HG02840 (cell line): ENCODE data around the gene FLT3.
"Not testable (repeated sequence)": the region's sequence is repeated elsewhere in the genome, so short reads cannot be mapped to it uniquely, and the experiment has no call there.

Source experiments
- ATAC-seq: cut with Tn5 transposase; IDR thresholded peaks from one replicate; pipeline ENCODE4 v1.9.1; 2021; ENCODE audit warnings: mild to moderate bottlenecking, moderate library complexity, moderate number of reproducible peaks; ENCODE audit not compliant: unreplicated experiment, low FRiP score

FLT3 gene

GRCh38 chr13:28046981-28047380 lies 53.4 kb downstream of the FLT3 start:
- ATAC-seq = no peak

DNA sequence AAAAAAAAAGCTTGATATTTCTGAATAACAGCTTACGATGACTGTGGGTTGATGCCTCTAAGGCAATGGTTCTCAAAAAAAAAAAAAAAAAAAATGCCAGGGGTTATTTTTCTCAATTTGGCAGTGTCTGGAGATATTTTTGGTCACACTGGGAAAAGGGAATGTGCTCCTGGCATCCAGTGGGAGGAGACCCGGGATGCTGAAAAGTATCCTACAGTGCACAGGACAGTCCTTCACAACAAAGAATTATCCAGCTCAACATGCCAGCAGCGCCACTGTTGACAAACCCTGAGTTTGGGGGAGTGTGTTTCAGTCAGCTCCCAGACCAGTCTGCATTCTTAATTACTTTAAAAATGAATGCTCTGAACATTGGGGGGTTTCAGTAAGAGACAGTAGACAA lies 54.5 kb downstream of the FLT3 start:
- no peak for ATAC-seq

DNA sequence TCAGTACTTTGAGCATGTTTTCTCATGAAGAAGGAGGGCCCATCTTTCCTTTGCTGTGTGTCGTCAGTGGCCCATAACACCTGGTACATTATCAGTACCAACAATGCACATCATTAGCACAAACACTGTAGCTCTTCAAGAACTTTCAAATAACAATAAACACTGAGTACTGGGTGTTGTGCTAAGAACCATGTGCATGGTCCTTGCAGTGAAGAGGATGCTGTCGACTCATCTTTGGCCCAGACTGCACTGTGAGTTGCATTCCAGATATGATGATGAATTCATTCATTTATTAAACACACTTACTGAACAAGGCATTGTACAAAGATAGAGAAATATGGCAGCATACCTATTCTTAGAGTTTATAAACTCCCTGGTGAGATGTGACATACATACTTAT lies 55.8 kb downstream of the FLT3 start:
- no peak for ATAC-seq

DNA sequence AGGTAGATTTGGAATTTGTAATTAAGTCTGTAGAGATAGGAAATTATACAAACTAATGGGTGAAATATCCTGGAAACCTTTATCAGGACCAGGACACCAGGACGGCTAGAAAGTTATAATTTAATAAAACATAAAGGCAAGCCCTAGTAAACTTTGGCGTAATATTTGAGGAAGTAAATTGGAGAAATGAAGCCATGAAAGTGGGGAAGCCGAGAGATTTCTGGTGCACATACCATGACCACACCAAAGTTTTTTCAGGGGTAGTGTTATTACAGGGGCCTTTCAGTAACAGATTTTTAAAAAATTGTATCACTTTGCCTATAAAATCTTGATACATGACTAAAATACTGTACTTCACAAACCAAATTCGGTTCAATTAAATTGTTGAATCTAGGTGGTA lies 57.2 kb downstream of the FLT3 start:
- ATAC-seq = no peak

GRCh38 chr13:28041501-28041900 lies 58.9 kb downstream of the FLT3 start:
- no peak for ATAC-seq

DNA sequence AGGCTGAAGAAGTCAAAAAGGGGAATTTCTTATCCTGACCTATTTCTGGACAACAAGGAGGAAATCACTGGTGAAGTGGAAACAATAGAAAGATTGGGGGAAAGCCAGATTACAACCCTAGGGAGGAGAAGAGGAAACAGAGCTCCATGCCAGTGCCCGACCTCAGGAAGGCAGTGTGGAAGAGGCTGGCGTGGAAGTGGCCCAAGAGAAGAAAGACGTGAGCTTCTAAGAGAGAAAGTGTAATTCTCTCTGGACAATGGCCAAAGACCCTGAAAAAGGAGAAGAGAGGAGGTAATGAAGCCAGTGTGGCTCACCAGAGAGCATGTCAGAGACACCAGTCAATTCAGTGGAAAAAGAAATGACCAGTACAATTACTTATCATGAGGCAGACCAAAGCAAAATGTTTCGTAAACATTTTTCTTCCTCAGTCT lies 59.3 kb downstream of the FLT3 start:
- ATAC-seq = no peak

DNA sequence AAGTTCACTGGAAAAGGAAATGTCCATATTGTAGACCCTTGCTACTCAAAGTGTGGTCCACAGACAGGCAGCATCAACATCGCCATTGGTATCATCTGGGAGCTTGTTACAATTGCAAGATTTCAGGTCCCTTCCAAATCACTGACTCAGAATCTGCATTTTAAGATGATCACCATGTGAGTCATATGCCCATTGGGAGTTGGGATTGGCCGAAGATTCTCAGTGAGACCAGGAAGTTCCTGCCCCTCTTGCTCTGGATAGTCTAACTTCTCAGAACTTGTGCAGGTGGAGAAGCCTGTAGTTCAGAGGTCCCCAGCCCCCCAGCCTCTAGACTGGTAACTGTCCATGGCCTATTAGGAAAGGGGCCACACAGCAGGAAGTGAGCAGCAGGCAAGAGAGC lies 63.0 kb downstream of the FLT3 start:
- no peak for ATAC-seq

DNA sequence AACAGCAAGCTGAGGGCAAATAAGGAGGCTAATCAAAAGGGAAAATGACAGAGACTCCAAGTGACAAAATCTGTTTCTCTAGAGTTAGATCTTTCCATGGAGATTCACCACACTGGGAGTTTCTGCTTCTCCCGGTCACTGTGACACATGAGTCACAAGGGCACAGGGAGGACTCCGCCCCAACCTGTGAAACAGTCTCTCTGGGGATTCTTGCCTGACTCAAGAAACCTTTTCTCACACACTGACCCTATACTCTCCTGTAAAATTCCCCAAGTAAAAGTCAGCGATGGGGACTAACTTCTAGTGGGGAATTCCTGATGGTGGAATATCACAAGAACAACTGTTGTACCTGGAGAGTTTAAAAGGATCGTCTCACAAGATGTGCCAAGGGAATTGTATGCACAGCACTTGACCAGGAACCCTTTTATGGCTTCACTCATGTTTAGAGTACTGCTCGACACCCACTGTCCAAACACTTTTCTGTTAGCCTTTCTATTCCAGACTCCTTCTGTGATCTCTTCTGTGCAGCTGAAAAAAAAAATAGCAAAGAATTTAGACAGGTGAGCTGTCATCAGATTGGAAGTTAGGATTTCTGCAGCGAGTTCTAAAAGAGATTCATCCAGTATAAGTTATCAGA lies 65.1 kb downstream of the FLT3 start:
- ATAC-seq = no peak

- ATAC-seq = no peak
These were observed 66.3 kb downstream of the FLT3 start for GRCh38 chr13:28033894-28034655.

- not testable (repeated sequence) for ATAC-seq
These were observed 67.9 kb downstream of the FLT3 start for GRCh38 chr13:28032438-28032837.

DNA sequence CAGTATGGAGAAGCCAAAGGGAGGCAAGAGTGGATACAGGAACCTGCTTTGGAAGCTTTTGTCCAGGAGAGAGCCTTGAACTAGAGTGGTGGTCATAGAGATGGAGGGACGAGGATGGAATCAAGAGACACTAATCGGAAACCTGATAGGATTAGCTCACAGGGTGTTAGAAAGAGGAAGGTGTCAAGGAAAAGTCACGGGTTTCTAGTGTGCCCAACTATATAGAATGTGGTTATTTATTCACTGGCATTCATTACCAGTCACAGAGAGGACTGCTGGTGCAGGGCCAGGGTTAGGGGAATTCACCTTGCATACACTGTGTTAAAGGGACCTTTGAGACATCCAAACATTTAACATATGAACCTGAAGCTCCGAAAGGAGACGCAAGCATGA lies 68.5 kb downstream of the FLT3 start:
- no peak for ATAC-seq

DNA sequence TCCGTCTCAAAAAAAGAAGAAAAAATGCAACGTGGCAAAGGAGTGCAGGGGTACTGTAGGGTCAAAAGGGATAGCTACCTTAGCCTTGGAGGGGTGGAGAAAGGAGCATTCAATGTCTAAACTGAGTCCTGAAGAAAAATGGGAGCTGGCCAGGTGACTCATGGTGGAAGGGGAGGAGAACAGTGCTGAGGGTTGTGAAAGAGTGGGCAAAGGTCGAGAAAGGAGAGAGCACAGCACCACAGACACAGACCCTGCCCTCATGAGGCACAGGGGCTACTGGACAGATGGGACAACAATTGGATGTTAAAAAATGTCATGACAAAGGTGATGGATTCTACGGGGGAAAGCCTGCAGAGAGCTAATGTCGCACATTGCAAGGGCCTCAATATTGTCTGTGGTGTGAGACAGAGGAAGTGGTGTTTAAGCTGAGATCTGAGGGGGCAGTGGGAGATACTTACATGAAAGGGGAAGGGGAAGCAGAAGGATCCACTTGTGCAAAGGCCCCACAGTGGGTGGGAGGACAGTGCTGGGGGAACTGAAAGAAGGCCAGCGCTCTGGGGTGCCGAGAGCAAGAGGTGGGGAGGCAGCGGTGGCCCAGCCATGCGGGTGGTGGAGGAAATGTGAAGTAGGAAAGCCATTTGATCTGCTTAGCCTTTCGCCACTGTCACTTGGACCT lies 69.0 kb downstream of the FLT3 start:
- ATAC-seq = no peak

DNA sequence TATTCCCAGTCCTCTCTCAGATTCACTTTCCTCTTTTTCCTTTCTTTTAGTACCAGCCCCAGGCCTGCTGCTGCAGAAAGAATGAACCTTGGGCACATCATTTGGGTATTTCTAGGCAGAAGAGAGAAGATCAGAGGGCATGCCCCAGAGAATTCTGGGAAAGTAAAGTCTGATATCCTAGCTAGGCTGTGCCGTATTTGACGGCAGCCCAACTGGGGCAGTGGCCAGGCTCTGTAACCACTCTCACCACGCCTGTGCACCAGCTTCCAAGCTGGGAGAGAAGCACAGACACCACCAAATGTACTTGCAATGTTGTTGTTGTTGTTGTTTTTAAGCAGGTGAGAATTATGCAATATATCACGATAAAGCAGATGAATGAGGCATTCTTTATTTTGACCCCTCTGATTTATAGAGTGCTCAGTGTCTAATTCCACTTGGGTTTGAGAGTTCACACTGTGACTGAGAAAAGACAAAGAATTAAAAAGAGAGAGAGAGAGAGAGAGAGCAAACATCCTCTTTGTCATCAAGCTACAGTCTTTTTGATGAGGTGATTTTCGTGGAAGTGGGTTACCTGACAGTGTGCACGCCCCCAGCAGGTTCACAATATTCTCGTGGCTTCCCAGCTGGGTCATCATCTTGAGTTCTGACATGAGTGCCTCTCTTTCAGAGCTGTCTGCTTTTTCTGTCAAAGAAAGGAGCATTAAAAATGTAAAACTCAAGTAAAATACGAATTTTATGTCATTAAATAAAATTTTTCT lies 72.6 kb downstream of the FLT3 start:
- no peak for ATAC-seq

GRCh38 chr13:28027071-28027470 lies 73.3 kb downstream of the FLT3 start:
- no peak for ATAC-seq

- ATAC-seq = no peak
These were observed 73.9 kb downstream of the FLT3 start for GRCh38 chr13:28026508-28026907.

DNA sequence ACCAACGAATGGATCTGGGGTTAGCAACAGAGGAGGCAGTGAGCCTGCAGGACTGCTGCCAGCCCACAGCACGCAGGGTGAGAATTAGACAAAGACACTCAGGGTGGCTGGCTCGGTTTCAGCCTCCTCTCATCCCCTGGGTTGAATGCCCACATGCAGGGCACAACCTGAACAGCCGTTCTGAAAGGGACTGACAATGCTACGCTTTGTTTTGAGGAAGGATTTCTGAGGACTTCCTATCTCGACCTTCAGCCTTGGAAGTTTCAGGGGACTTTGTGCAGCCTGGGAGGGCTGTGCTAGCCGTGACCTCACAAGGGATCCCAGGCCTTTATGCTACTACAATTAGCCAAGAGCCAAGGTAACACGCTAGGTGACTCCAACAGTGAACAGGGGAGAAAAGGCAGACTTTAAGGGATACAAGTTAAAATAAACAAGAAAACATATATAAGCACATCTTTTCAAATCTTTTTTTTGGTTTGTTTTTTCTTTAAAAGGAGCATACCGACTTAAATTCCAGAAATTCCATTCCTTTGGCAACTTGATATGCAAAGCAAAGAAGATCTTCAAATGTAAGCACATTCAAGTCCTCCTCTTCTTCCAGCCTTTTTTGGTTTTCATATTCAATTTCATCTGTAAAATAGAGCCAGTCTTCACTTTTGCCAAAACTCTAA lies 77.4 kb downstream of the FLT3 start:
- ATAC-seq = no peak

- ATAC-seq = no peak
These were observed 86.1 kb downstream of the FLT3 start for GRCh38 chr13:28014301-28014700.

DNA sequence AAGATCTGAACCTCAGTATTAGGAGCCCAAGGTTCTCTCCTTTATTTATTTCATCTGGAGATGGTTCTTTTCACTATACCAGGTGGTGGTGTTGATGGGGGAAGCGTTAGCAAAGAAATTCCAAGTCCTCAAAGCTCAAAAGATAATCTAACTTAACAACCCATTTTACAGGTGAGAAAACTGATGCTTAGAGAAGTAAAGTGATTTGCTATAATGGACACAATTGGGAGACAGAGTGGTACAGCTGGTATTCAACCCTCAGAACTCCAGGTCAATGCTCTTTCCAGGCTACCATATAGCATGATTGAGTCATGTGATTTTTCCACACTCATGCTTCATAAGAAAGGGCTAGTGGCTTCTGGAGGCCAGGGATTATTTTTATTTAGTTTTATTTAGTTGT lies 86.9 kb downstream of the FLT3 start:
- no peak for ATAC-seq

DNA sequence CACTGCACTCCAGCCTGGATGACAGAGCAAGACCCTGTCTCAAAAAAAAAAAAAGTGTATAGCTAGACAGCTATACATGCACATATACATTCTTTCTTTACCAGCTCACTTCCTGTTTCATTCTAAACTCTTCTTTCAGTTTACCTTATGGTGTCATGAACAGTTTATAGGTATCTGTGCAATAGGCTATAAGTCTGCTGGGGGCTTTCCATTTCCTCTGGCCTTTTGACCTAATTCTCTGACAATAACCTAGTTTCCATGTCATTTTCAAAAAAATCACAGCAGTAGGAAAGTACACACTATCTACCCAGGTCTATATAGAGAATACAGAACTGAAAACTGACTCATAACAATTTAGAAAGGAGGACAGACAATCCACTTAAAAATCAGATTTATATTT lies 87.5 kb downstream of the FLT3 start:
- peak; percentile 81 for ATAC-seq

DNA sequence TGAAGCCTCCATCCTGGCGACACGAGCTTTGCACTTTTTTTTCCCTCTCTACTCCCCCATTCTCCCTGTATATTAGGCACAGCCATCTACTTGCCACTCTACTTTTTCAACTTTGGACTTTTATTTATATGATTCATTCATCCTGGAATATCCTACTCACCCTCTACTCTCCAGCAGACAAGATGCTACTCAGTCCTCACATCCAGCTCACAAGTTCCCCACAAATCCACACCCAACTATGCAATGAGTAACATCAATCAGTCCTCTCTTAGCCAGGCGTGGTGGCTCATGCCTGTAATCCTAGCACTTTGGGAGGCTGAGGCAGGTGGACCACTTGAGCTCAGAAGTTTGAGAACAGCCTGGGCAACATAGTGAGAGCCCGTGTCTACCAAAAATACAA lies 88.0 kb downstream of the FLT3 start:
- ATAC-seq = no peak
